ENCODE data around the gene INPP5A.

DNA sequence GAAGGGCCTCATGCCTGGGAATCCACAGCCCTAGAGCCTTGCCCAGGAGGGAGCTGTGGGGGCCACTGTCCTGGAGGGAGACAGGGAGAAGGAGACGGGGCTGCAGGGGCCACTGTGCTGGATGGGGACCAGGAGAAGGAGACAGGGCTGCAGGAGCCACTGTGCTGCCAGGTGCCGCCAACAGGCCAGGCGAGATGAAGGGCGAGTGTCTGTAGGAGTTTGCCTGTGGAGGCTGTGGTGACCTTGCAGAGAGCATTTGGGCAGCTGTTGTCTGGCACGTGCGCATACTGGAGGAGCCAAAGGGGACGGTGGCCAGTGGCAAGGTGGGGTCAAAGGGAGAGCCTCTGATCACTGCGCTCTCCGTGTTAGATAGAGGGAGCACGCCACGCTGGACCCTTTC is 169.1 kb downstream of the INPP5A start:
- TF ChIP-seq, protein P1, sequence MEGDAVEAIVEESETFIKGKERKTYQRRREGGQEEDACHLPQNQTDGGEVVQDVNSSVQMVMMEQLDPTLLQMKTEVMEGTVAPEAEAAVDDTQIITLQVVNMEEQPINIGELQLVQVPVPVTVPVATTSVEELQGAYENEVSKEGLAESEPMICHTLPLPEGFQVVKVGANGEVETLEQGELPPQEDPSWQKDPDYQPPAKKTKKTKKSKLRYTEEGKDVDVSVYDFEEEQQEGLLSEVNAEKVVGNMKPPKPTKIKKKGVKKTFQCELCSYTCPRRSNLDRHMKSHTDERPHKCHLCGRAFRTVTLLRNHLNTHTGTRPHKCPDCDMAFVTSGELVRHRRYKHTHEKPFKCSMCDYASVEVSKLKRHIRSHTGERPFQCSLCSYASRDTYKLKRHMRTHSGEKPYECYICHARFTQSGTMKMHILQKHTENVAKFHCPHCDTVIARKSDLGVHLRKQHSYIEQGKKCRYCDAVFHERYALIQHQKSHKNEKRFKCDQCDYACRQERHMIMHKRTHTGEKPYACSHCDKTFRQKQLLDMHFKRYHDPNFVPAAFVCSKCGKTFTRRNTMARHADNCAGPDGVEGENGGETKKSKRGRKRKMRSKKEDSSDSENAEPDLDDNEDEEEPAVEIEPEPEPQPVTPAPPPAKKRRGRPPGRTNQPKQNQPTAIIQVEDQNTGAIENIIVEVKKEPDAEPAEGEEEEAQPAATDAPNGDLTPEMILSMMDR (IDR thresholded peaks at IDR 0.05; ENCODE audit: poor library complexity) = no peak
- no peak for TF ChIP-seq EZH2 (IDR thresholded peaks at IDR 0.05; ENCODE audit: borderline replicate concordance)
